GM21528 (cell line): ENCODE results near the gene GSTA4.

Experiments
- ATAC-seq: cut with Tn5 transposase; IDR thresholded peaks from one replicate; pipeline ENCODE4 v1.9.1; 2021; ENCODE audit warnings: mild to moderate bottlenecking, moderate library complexity; ENCODE audit not compliant: unreplicated experiment, low FRiP score

GSTA4 gene, protein sequence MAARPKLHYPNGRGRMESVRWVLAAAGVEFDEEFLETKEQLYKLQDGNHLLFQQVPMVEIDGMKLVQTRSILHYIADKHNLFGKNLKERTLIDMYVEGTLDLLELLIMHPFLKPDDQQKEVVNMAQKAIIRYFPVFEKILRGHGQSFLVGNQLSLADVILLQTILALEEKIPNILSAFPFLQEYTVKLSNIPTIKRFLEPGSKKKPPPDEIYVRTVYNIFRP

DNA sequence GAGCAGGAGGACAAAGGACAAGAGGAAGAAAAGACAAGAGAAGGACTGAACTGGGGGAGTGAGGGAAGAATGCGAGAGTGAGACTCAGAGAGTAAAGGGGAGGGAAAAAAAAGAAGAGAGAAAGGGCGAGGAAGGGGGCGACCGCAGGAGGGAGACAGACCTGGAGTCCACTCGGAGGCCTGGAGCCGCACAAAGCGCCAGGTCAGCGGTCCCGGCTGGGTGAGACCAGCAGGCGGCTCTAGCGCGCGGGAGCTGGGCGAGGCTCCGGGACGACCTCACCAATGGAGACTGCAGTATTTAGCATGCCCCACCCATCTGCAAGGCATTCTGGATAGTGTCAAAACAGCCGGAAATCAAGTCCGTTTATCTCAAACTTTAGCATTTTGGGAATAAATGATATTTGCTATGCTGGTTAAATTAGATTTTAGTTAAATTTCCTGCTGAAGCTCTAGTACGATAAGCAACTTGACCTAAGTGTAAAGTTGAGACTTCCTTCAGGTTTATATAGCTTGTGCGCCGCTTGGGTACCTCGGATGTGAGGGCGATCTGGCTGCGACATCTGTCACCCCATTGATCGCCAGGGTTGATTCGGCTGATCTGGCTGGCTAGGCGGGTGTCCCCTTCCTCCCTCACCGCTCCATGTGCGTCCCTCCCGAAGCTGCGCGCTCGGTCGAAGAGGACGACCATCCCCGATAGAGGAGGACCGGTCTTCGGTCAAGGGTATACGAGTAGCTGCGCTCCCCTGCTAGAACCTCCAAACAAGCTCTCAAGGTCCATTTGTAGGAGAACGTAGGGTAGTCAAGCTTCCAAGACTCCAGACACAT, at the start of gene GSTA4:
Gene GSTA4, minus strand, starts transcription at position 196 of the 824 bp plus-strand sequence. CDS start 1,041 bp downstream, outside the sequence.
- peak; percentile 99 for ATAC-seq

DNA sequence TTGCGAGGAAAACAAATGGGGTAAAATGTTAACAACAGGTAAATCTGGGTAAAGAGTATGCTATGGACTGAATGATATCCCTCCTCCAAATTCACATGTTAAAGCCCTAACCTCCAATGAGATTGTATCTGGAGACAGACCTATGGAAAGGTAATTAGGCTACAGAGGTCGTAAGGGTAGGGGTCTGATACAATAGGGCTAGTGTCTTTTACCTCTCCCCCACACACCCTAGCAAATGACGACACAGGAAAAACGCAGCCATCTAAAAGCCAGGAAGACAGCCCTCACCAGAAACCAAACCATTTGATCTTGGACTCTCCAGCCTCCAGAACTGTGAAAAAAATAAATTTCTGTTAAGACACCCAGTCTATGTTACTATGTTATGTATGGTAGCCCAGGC, 49.5 kb upstream of the GSTA4 start:
- no peak for ATAC-seq

DNA sequence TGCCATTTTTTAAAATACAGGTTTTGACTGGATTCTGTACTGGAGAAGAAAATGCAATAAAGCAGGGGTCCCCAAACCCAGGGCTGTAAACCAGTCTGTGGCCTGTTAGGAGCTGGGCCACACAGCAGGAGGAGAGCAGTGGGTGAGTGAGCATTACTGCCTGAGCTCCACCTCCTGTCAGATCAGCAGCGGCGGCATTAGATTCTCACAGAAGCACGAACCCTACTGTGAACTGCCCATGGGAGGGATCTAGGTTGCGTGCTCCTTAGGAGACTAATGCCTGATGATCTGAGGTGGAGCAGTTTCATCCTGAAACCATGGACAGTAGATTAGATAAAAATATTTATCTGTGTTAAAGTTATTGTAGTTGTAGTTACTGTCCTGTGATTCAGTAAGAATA, 49.0 kb upstream of the GSTA4 start:
- ATAC-seq, result no peak

DNA sequence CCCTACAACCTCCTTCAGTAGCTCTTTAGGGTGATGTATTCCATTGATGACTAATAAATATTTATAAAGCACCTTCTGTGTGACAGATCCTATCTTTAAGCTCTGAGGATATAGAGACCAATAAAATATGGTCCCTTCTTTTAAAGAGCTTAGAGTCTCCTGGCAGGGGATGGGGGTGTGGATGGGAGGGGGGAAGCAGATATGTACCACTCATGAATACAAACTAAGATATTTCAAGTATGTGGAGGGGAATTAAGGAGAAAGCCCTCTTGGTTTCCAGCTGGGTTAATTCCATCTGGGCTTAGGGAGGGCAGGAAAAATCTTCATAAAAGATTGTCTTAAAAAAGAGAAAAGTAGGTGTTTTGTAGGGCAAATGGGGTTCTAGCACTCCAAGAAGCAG, 48.5 kb upstream of the GSTA4 start:
- no peak for ATAC-seq

DNA sequence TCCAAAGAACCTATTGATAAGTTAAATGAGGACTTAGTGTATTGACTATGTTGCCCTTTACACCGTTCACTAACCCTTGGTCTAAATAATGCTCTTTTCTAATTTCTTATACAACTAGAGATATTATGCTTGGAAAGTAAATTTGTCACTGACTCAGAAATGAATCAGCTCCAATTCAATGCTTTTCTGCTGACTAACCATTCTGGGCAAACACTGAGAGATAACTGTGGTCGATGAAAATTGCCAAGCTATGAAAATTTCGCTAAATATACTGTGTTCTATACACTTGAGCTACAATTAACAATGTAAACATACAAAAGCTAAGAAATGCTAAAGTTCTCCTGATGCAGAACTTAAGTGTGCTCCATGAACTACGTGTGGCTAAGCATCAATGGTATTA, 47.0 kb upstream of the GSTA4 start:
- ATAC-seq, result no peak

DNA sequence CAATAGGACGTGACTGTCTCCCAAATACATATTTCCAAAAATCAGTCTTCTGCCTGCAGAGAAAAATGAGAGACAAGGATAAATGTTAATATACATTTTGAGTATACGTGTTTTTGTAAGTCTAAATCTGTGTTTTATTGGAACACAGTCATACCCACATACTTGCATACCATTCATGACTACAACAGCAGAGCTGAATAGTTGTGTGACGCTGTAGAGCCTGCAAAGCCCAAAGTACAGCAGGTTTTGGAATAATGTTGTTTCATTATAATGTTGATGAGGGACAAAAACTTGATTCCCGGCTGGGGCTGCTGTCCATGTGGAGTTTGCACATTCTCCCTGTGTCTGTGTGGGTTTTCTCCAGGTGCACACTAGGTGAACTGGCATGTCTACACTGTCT, 46.3 kb upstream of the GSTA4 start:
- no peak for ATAC-seq

DNA sequence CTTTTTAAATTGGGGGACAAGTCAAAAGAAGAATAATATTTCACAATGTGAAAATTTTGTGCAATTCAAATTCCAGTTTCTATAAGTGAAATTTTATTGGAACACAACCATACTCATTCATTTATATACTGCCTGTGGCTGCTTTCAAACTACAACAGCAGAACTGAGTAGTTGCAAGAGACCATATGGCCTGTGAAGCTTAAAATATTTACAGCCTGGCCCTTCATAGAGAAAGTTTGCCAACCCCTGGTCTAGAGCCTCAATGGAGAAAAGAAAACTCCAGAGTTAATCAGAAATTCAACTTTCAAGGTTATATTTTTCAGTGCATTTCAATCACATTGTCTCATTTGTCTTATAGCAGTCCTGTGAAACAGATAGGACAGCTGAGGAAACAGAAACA, 43.5 kb upstream of the GSTA4 start:
- no peak for ATAC-seq

DNA sequence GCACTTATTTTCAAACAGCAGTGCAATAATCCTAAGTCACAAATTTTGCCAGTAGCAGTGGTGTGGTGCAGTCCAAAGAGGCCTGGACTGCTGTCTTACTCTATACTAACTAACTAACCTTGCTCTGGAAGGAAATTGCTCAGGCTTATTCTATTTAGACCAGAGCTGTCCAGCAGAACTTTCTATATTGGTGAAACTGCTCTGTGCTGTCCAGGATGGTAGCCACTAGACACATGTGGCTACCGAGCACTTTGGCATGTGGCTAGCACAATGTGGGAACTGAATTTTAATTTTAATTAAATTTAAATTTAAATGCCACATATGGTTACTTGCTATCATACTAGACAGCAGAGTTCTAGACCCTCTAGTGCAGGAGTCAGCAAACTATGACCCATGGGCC, 43.1 kb upstream of the GSTA4 start:
- ATAC-seq, result no peak

DNA sequence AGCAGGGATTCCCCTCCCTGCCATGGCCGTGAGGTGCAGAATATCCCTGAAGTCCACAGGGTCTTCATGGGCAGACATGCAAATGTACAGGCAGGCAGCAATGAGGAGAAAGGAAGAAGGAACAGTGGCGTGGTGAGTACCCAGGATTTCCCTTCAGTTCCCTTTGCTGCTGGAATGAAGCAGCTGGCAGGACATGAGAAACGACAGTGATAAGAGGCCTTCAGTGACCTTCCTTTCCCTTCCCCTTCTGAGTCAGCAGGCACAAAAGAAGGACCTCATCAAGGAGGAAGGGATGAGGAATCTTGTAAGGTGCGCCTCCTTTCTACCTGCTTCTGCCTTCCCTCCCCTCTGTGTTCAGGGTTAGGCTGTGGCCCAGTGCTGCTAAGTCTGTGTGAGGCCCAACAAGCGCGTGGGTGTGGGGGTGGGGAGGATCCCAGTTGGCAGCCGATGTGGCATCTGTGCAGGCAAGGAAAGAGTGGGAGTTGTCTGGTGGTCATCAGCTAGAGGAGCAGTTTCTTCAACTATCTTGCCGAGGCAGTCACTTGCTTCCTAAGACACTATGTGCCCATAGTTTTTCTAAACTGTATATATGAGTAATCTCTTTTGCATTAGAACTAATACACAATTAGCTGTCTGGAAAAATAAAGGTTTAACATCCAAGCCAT, 40.6 kb upstream of the GSTA4 start:
- no peak for ATAC-seq

DNA sequence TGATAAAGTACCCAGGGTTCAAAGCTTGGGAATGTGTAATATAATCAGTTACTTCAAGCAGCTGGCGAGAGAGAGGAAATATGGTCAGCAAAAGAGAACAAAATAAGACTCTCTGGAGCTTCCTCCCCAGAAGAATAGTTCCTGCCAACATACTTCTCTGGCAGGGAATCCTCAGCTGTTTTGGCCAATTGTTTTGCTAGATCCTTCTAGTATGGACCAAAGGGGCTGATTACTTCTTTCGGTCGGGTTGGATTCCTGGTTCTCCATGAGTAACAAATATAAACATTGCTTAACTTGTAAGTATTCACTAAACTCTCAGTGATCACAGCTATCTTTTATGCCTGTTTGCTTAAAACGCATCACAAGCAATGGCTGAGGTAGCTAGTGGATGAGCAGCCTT, 38.7 kb upstream of the GSTA4 start:
- ATAC-seq, result no peak

DNA sequence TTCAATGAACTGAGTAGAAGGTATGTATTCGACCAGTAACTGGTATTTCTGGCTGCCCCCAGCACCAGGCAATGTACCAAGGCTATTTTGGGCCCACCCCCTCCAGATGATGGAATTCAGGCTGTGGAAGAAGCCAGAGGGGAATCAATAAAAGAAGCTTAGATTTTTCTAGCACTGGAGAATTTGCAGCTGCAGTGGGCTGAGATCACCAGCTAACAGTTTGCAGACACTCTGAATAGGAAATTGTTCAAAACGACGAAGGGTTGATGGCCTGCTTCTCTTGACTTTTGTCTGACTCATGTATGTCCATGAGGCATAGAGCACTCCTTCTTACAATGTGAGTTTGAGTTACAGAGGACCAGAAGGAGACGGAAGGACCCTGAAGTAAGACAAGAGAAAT, 37.8 kb upstream of the GSTA4 start:
- ATAC-seq, result no peak

DNA sequence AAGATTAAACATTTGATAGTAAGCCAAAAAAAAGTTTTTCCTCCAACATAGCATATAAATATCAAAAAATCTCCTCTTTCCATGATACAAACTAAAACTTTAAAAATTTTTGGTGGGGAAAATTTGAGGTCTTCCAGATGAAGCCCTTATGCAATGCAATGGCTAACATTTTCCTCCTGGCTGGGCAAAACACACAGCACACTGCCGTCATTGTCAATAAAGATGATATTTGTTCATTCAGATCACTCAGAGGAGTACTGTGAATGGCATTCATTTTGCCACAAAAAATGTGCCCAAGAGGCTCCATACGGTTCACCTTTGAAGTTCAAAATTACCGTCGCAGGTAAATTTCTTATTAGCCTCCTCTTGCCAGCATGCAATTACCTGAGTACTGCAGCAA, 36.2 kb upstream of the GSTA4 start:
- ATAC-seq, result no peak

DNA sequence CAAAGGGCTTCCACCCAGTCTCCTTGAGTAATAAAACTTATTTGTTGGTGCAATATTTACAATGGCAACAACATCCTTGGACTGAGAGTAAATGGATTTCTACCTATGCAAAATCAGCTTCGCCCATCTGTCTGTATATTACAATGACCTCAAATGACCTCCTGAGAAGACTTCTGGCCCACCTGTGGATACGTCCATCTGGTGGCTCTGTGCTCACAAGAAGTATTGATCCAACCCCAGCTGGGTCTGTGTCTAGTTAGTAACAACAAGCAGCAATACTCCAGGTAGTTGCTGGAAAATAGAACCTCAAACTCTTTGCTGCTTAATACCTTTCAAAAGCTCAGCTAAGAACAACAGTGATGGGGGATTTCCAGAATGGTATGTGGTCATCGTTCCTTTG, 34.7 kb upstream of the GSTA4 start:
- no peak for ATAC-seq

DNA sequence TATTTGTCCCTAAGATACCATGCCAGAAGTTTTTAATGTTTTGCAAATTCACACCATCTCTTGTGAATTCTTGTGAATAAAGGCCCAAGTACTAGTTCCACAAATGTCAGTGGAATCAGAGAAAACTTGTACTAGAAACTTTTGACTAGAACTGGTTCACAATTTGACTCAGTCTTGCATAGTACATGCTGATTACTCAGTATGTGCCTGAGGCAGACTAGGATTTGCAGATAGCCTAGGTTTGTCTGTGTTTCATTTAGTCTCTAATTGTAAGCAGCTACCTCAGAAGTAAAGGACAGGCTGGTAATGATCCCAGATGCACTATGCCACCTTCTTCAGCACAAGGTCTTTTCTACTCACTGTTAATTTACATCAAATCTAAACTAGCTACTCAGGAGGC, 34.2 kb upstream of the GSTA4 start:
- no peak for ATAC-seq

DNA sequence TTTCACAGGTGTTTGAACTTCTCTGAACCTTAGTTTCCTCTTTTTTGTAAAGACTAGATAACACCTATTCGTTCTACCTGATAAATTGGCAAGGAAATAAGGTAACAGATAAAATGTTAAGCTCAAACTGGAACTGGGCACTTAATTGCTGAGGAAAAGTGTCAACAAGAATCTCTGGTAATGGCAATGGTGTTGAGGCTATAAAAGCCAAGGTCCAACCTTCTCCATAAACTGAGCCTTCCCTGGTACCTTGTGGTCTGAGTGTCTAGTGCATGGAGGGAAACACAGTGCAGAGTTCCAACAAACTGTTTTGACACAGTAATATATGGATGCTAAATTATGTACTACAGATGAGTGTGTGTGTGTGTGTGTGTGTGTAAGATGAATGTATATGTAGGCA, 33.4 kb upstream of the GSTA4 start:
- no peak for ATAC-seq

DNA sequence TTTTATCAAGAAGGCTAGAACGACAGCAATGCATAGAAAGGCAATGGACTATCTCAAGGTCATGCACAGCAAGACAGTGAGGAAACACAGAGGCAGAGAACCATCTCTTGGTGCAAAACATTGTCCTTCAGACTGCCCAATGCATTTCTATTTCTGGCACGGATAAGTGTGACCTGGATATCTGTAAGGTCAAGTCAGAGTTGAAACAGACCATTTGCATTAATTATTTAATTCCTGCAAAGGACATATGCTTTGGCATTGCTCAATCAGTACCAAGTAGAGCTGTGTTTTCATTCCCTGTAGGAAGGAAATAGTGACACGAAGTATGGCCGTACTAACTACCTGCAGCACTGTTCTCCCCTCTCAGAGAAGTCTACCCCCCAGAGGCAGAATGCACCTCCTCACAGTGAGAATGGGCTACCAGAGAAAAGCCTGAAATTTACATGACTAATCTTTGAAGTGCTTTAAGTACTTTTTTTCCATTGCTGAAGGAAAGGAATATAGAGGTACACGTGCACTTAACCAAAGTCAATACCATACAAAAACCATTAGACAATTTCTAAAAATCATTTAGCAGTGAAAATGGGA, 32.1 kb upstream of the GSTA4 start:
- no peak for ATAC-seq

DNA sequence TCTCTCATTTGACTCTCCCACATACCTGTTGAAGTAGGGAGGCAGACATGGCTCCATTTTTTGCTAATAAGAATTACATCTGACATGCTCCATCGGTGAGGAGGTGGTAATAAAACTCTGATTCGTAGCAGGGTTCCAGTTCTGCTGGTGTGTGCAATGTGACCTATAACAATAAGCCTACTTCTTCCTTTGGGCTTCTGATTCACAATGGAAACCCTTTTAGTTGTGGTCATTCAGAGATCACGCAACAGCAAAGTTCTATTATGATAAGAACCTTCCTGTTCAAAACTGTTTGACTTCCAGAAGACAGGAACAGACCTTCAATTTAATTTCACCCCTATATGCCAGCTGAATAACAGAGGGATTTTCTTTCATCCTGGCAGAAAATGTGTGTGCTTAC, 31.4 kb upstream of the GSTA4 start:
- ATAC-seq, result no peak

DNA sequence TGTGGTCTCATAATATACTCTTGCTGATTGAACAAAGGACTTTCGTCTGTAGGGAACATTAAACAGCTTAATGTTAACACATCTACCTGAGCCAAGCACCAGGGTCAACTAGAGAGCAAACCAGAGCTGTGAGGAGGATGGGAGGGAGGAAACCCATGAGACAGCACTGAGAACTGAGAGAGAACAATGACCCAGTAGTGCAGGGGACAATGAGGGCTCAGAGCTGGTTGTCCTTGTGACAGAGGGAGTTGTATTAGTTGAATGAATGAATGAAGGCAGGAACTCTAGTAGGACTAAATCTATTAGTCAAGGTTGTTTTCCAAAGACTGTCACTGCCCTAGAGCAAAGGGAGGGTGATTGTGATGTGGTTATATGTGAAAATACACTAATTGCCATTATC, 28.2 kb upstream of the GSTA4 start:
- ATAC-seq, result no peak

DNA sequence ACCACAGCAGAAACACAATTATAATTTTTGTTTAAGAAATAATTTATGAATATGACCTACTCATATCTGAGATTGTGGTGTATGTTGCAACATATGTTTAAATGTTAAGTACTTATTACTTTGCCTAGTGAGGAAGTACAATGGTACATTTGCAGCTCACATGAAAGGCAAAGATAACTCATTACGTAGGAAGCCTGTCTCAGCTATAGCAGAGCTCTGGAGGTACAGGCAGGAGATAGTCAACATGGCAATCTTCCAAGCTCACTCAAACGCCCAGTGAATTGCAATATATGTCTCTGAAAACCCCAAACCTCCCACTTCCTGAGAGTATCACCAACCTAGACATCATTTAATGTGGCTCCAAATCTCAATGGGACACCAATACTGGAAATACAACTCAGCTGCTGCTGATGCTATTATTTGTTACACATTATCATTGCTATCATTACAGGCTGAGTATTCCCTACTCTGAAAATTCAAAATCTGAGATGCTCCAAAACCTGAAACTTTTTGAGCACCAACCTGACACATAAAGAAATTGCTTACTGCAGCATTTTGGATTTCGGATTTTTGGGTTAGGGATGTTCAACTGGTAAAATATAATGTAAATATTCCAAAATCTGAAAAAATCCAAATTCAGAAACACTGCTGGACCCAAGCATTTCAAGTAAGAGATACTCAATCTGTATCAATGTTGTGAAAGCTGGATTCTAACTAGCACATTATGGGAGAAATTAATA, 25.1 kb upstream of the GSTA4 start:
- no peak for ATAC-seq

DNA sequence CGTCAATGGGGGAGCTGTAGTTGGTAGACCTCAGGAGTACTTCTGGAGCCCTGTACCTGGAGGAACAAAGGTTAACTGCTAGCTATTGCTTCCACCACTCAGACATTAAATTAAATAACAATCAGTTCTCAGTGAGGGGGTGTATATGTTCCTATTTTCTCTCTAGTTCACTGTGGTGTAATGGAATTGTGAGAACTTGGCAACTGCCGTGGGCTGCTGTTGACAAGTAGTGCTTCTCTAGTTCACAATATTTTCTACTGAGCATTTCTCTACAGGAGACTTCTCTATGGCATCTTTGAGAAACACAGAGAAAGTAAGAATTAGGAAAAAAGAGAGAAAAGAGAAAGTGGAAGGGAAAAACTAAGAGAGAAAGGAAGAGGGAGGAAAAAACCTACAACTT, 23.4 kb upstream of the GSTA4 start:
- ATAC-seq, result no peak

DNA sequence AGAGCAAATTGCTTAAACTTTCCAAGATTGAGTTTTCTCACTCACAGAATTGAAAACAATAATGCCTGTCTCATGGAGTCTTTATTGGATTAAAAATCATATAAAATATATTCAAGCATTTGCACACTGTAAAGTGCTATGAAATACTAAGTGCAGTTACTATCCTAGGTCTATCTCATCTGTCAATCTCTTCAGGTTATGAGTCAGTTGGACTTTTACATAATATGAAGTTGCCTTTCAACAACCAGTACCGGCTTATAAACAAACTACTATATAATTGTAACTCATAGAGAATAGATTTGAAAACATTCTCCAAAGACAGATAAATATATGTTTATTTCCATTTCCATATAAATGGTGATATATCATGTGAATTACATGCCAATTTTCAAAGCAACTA, 20.4 kb upstream of the GSTA4 start:
- ATAC-seq, result no peak
